Progenitor cell of endocrine pancreas (in vitro differentiated cells): ENCODE measurements around the gene TMEM170B. TPM values are rescaled to one million over a fixed set of nuclear protein-coding genes. Genes with fewer than 3 reads are reported as not detected.

ENCODE experiments used
- DNase-seq: peaks from one replicate; pipeline ENCODE4 v3.0.0; 2021; ENCODE audit warnings: low spot score; ENCODE audit not compliant: unreplicated experiment
- H3K27ac Mint-ChIP-seq: 2 replicates; pipeline ENCODE4 v1.8.0; 2021; ENCODE audit warnings: mild to moderate bottlenecking, moderate library complexity, mixed read lengths
- H3K27me3 Mint-ChIP-seq: 2 replicates; pipeline ENCODE4 v1.8.0; 2021; ENCODE audit warnings: mixed read lengths
- H3K36me3 Mint-ChIP-seq: 2 replicates; pipeline ENCODE4 v1.8.0; 2022; ENCODE audit warnings: mixed read lengths; ENCODE audit not compliant: insufficient read depth
- H3K4me1 Mint-ChIP-seq: 2 replicates; pipeline ENCODE4 v1.8.0; 2021; ENCODE audit warnings: low read depth, mixed read lengths
- H3K4me3 Mint-ChIP-seq: 2 replicates; pipeline ENCODE4 v1.8.0; 2021; ENCODE audit warnings: low read depth, mild to moderate bottlenecking, moderate library complexity, mixed read lengths
- H3K9me3 Mint-ChIP-seq: 2 replicates; pipeline ENCODE4 v1.8.0; 2021; ENCODE audit warnings: low read depth, mixed read lengths
- total RNA-seq: library from RNA; stranded (reverse); gene quantifications from 2 replicates; pipeline ENCODE4 v1.2.1, GENCODE V29; 2021
- TF ChIP-seq, protein P1 (sequence below): fragments of 200-600 bp; sonication (generic); IDR thresholded peaks from one replicate; pipeline ENCODE4 v1.5.0; 2021; ENCODE audit warnings: antibody characterized with exemption, mild to moderate bottlenecking; ENCODE audit not compliant: unreplicated experiment

The TMEM170B gene
- total RNA-seq, 1 donor from 2014 or later: 7.6 TPM

DNA sequence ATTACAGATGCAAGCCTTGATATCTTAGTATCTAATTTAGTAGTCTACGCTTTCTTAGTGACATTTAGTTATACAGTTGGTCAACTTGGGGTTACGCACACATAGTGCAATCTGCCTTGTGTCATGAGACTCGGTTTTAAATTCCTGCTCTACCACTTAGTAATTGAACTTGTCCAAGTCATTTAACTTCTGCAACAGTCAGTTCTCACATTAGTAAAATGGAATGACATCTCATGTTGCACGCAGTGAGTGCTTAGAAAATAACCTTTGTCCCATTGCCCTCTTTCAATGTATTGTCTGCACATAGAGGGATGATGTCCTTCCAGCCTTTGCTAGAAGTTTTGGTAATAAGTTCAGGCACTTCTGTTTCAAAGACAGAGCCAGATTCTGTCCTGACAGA lies 48.6 kb downstream of the TMEM170B start:
- H3K9me3 Mint-ChIP-seq: no peaks in the 10 kb centered on the region
- DNase-seq: no peak
- no peak overlapping the region for H3K4me3 Mint-ChIP-seq
- no peaks in the 10 kb centered on the region for H3K36me3 Mint-ChIP-seq
- H3K27ac Mint-ChIP-seq: no peak overlapping the region
- H3K27me3 Mint-ChIP-seq: no peaks in the 10 kb centered on the region
- peaks cover 7% of the 10 kb centered on the region for H3K4me1 Mint-ChIP-seq
- TF ChIP-seq, protein P1, sequence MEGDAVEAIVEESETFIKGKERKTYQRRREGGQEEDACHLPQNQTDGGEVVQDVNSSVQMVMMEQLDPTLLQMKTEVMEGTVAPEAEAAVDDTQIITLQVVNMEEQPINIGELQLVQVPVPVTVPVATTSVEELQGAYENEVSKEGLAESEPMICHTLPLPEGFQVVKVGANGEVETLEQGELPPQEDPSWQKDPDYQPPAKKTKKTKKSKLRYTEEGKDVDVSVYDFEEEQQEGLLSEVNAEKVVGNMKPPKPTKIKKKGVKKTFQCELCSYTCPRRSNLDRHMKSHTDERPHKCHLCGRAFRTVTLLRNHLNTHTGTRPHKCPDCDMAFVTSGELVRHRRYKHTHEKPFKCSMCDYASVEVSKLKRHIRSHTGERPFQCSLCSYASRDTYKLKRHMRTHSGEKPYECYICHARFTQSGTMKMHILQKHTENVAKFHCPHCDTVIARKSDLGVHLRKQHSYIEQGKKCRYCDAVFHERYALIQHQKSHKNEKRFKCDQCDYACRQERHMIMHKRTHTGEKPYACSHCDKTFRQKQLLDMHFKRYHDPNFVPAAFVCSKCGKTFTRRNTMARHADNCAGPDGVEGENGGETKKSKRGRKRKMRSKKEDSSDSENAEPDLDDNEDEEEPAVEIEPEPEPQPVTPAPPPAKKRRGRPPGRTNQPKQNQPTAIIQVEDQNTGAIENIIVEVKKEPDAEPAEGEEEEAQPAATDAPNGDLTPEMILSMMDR: no peak

DNA sequence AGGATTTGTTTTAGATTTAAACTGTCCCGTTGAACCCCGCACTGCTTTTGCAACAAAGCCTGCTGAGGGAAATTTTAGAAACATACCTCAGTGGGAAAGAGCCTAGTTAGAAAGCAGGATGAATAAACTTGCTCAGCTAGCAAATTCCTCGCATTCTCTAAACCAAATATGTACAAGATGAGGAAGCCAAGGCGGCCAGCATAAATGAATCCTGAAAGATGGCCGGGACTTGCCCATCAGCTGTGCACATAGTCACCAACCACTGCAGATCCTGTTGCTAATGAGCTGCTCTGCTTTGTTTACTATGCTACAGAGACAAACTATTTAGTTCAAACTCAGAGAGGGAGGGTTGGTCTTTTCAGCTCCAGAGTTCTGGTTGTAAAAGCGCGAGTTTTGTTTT lies 49.0 kb downstream of the TMEM170B start:
- no peaks in the 10 kb centered on the region for H3K9me3 Mint-ChIP-seq
- no peak for DNase-seq
- H3K36me3 Mint-ChIP-seq: no peaks in the 10 kb centered on the region
- peak overlapping the region; percentile 87 for H3K27ac Mint-ChIP-seq
- H3K4me3 Mint-ChIP-seq: no peak overlapping the region
- TF ChIP-seq, protein P1: no peak
- H3K27me3 Mint-ChIP-seq: no peaks in the 10 kb centered on the region
- H3K4me1 Mint-ChIP-seq: peaks cover 7% of the 10 kb centered on the region

DNA sequence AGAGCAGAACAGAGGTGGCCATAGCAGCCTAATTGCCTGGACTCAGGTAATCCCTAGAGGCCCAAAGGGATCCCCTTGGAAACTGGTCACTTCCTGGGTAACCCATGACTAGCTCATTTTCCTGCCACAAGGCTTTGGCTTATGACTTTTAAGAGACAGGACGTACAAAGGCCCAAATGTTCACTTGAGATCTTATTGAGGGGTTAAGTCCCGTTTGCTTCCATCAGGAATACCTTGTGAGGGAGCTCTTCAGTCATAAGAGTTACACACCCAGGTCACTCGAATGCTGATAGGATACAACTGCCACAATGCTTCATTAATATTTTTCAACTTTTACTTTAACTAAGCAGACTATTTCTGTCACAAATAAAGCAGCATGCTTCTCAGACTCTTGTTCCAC lies 51.7 kb downstream of the TMEM170B start:
- Mint-ChIP-seq H3K4me1 (peaks cover 8% of the 10 kb centered on the region), H3K36me3 (no peaks in the 10 kb centered on the region), H3K27me3 (peaks cover 4% of the 10 kb centered on the region), H3K9me3 (peaks cover 4% of the 10 kb centered on the region), H3K4me3 (no peak overlapping the region), H3K27ac (no peak overlapping the region)
- TF ChIP-seq, protein P1: no peak
- no peak for DNase-seq

DNA sequence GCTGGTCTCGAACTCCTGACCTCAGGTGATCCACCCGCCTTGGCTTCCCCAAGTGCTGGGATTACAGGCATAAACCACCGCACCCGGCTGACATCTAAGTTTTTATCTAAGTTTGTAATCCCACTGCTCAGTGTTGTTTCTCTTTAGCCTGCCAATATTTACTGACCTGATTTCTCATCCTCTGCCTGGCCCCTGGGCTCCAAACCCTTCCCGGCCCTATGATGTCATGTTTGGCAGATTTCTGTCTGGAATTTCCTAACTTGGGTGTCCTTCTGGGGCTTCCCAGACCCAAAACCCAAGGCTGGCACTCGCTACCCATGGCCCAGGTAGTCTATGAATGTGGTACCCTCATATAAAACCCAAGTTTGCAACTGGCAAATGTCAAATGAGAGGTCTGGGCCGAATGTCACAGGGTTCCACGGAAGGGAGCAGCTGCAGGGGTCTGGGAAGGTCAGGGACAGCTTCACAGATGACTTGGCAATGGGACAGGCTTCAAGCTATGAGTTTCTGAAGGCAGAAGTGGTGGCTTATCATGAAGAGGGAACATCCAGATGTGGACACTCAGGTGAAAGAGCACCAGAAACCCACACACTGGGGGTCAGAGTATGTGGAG lies 54.9 kb downstream of the TMEM170B start:
- Mint-ChIP-seq H3K4me1 (peaks cover 4% of the 10 kb centered on the region), H3K27me3 (peaks cover 4% of the 10 kb centered on the region), H3K9me3 (peaks cover 4% of the 10 kb centered on the region), H3K27ac (peak overlapping the region; percentile 70), H3K36me3 (no peaks in the 10 kb centered on the region), H3K4me3 (no peak overlapping the region)
- TF ChIP-seq, protein P1: no peak
- no peak for DNase-seq

DNA sequence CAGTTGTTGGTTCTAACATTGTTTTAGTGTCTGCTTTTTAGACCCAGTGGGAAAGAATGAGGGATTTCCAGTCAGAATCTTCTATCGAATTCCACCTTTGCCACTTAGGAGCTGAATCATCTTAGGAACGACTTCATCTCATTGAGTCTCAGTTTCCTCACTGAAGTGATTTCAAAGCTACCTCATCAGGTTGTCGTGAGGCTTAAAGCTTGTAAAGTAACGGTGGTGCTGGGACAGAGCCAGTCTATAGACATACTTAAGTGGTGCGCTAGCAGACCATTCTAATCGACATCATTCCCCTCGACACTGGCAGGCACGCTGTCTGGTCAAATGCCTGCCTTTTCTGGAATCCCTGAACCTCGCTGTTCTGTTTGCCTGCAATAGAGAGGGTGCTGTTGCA lies 55.5 kb downstream of the TMEM170B start:
- Mint-ChIP-seq H3K9me3 (peaks cover 4% of the 10 kb centered on the region), H3K4me3 (no peak overlapping the region), H3K4me1 (peaks cover 4% of the 10 kb centered on the region), H3K36me3 (no peaks in the 10 kb centered on the region), H3K27me3 (peaks cover 4% of the 10 kb centered on the region), H3K27ac (no peak overlapping the region)
- TF ChIP-seq, protein P1: no peak
- no peak for DNase-seq
